NCI-H187 (cell line): ENCODE results near the gene HAP1.
"Not testable (repeated sequence)": the region's sequence is repeated elsewhere in the genome, so short reads cannot be mapped to it uniquely, and the experiment has no call there.

ENCODE experiments used
- DNase-seq, 2 experiments: peaks; one replicate each; lab custom pipeline; 2025; lab: John Stamatoyannopoulos, UW

Gene HAP1

GRCh38 chr17:41734139-41734948 is at the start of gene HAP1:
TSS of gene HAP1 (minus strand) at chr17:41734643. CDS start at chr17:41734634, 9 bp downstream.
- no peak for DNase-seq

- no peak for DNase-seq
Measured at GRCh38 chr17:41782142-41782541, 47.7 kb upstream of the HAP1 start.

- DNase-seq: no peak
Measured at GRCh38 chr17:41781404-41782110, 47.1 kb upstream of the HAP1 start.

GRCh38 chr17:41779954-41780353 is 45.5 kb upstream of the HAP1 start:
- DNase-seq: no peak

- DNase-seq: no peak
Measured at GRCh38 chr17:41777574-41778188, 43.2 kb upstream of the HAP1 start.

GRCh38 chr17:41777157-41777573 is 42.7 kb upstream of the HAP1 start:
- no peak for DNase-seq

- DNase-seq: not testable (repeated sequence)
Measured at GRCh38 chr17:41776262-41776900, 41.9 kb upstream of the HAP1 start.

GRCh38 chr17:41775394-41776226 is 41.2 kb upstream of the HAP1 start:
- DNase-seq: no peak

- DNase-seq: no peak
Measured at GRCh38 chr17:41773731-41774193, 39.3 kb upstream of the HAP1 start.

GRCh38 chr17:41773190-41773588 is 38.7 kb upstream of the HAP1 start:
- DNase-seq: no peak

- DNase-seq: no peak
Measured at GRCh38 chr17:41772586-41773189, 38.2 kb upstream of the HAP1 start.

- DNase-seq: no peak
Measured at GRCh38 chr17:41772218-41772585, 37.8 kb upstream of the HAP1 start.

GRCh38 chr17:41771389-41772206 is 37.2 kb upstream of the HAP1 start:
- no peak for DNase-seq

GRCh38 chr17:41769985-41770384 is 35.5 kb upstream of the HAP1 start:
- DNase-seq: no peak

GRCh38 chr17:41769346-41769862 is 35.0 kb upstream of the HAP1 start:
- DNase-seq: no peak

- DNase-seq: no peak
Measured at GRCh38 chr17:41768682-41769288, 34.3 kb upstream of the HAP1 start.

GRCh38 chr17:41767324-41768042 is 33.0 kb upstream of the HAP1 start:
- DNase-seq: no peak

GRCh38 chr17:41766135-41766534 is 31.7 kb upstream of the HAP1 start:
- DNase-seq: no peak

- DNase-seq: no peak
Measured at GRCh38 chr17:41763327-41763726, 28.9 kb upstream of the HAP1 start.
